ENCODE measurements around the gene FOXE3. TPM values are rescaled to one million over a fixed set of nuclear protein-coding genes. Genes with fewer than 3 reads are reported as not detected.
"Not testable (repeated sequence)": the region's sequence is repeated elsewhere in the genome, so short reads cannot be mapped to it uniquely, and the experiment has no call there.

Gene FOXE3
- total RNA-seq, 1 donor from 2014 or later, result not detected

DNA sequence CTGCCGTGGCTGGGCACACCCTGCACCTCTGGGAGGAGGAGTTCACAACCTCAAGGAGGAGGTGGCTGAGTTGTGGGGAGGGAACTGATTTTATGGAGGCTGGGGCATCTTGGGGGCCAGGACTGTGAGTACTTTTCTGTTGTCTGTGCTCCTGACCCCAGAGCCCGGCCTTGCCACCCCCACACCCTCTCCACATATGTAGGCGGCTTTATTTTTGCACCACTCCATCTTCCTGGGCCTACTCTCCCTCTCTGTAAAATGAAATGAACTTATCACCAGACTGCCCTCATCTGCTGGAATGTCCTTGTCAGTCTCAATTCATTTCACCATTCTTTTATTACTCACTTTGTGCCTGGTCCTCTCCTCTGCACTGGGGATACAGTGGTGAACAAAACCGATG lies 34.5 kb downstream of the FOXE3 start:
- no peak overlapping the region for H3K27ac ChIP-seq
- no peaks in the 10 kb centered on the region for H3K36me3 ChIP-seq
- H3K4me3 ChIP-seq, result no peak overlapping the region
- no peak for ATAC-seq
- H3K27me3 ChIP-seq (ENCODE audit: low read depth), result peaks cover 68% of the 10 kb centered on the region
- no peak for DNase-seq
- no peaks in the 10 kb centered on the region for H3K9me3 ChIP-seq
- TF ChIP-seq, protein P1, sequence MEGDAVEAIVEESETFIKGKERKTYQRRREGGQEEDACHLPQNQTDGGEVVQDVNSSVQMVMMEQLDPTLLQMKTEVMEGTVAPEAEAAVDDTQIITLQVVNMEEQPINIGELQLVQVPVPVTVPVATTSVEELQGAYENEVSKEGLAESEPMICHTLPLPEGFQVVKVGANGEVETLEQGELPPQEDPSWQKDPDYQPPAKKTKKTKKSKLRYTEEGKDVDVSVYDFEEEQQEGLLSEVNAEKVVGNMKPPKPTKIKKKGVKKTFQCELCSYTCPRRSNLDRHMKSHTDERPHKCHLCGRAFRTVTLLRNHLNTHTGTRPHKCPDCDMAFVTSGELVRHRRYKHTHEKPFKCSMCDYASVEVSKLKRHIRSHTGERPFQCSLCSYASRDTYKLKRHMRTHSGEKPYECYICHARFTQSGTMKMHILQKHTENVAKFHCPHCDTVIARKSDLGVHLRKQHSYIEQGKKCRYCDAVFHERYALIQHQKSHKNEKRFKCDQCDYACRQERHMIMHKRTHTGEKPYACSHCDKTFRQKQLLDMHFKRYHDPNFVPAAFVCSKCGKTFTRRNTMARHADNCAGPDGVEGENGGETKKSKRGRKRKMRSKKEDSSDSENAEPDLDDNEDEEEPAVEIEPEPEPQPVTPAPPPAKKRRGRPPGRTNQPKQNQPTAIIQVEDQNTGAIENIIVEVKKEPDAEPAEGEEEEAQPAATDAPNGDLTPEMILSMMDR (IDR thresholded peaks at IDR 0.05), result no peak
- H3K4me1 ChIP-seq, result no peaks in the 10 kb centered on the region
- intact Hi-C loops (cut with DNase I), result no loop called here

DNA sequence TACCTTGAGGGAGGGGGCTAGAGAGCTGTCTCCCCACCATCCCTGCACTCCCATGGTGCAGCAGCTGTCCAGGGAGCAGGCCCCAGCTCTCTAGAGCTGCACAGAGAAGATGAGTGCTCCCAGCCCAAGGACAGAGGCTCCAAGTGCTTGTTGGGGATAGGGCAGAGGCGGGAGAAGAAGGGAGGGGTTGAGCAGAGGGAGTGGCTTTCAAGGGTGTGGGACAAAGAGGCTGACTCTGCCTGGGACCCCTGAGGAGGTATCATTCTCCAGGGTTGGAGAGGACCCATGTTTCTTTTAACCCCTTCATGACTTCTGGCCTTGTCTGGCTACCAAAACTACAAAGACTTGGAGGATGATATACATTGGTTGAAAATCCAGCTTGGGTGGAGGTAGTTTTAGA lies 36.3 kb downstream of the FOXE3 start:
- ATAC-seq (no peak), DNase-seq (no peak)
- H3K36me3 ChIP-seq, result no peaks in the 10 kb centered on the region
- TF ChIP-seq, protein P1 (IDR thresholded peaks at IDR 0.05), result no peak
- intact Hi-C loops (cut with DNase I), result no loop called here
- H3K4me1 ChIP-seq, result no peaks in the 10 kb centered on the region
- H3K4me3 ChIP-seq, result no peak overlapping the region
- H3K27ac ChIP-seq, result no peak overlapping the region
- no peaks in the 10 kb centered on the region for H3K9me3 ChIP-seq
- H3K27me3 ChIP-seq (ENCODE audit: low read depth), result peaks cover 52% of the 10 kb centered on the region

DNA sequence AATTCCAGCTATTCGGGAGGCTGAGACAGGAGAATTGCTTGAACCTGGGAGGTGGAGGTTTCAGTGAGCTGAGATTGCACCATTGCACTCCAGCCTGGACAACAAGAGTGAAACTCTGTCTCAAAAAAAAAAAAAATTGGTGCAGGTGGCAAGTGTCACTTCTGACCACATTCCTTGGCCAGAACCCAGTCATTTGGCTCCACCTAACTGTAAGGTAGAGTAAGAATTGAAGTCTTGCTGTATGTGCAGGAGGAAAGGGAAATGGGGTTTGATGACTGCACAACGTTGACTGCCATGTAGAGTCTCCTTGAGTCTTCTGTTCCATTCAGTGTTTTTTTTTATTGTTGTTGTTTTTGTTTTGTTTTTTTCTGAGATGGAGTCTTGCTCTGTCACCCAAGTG lies 37.8 kb downstream of the FOXE3 start:
- DNase-seq; H3K4me3 ChIP-seq; intact Hi-C loops (cut with DNase I); H3K4me1 ChIP-seq; H3K27ac ChIP-seq; ATAC-seq; H3K36me3 ChIP-seq; H3K9me3 ChIP-seq: not testable (repeated sequence)
- peaks cover 48% of the 10 kb centered on the region for H3K27me3 ChIP-seq (ENCODE audit: low read depth)

DNA sequence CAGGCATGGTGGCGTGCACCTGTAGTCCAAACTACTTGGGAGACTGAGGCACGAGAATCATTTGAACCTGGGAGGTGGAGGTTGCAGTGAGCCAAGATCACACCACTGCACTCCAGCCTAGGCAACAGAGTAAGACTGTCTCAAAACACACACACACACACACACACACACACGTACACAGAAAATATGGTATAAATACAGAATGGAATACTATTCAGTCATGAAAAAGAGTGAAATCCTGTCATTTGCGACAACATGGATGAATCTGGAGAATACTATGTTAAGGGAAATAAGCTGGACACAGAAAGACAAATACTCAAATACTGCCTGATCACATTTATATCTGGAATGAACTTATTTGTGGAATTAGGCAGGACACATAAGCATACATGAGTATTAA lies 40.2 kb downstream of the FOXE3 start:
- TF ChIP-seq, protein P1 (IDR thresholded peaks at IDR 0.05), result no peak
- H3K27me3 ChIP-seq (ENCODE audit: low read depth), result peaks cover 48% of the 10 kb centered on the region
- DNase-seq, result no peak

DNA sequence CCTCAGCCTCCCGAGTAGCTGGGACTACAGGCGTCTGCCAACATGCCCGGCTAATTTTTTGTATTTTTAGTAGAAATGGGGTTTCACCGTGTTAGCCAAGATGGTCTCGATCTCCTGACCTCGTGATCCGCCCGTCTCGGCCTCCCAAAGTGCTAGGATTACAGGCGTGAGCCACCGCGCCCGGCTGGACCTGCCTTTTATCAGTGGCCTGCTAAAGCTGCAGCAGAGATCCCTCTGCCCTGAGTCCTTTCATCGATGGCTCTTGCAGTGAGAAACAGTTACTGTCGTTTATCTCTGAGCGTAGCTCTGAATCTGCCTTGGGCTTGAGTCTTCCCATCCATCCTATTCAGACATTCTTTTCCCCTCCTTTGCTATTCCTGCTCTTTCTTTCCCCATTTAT lies 41.5 kb downstream of the FOXE3 start:
- H3K9me3 ChIP-seq; DNase-seq; H3K27ac ChIP-seq; intact Hi-C loops (cut with DNase I); ATAC-seq; H3K36me3 ChIP-seq; H3K4me3 ChIP-seq; H3K4me1 ChIP-seq: not testable (repeated sequence)
- H3K27me3 ChIP-seq (ENCODE audit: low read depth), result peaks cover 50% of the 10 kb centered on the region

More for the DNA sequence above, 40.2 kb downstream of the FOXE3 start:
- Histone ChIP-seq H3K9me3 (no peaks in the 10 kb centered on the region), H3K4me1 (no peaks in the 10 kb centered on the region), H3K36me3 (no peaks in the 10 kb centered on the region), H3K4me3 (no peak overlapping the region), H3K27ac (no peak overlapping the region)
- ATAC-seq, result no peak
- intact Hi-C loops (cut with DNase I), result no loop called here

DNA sequence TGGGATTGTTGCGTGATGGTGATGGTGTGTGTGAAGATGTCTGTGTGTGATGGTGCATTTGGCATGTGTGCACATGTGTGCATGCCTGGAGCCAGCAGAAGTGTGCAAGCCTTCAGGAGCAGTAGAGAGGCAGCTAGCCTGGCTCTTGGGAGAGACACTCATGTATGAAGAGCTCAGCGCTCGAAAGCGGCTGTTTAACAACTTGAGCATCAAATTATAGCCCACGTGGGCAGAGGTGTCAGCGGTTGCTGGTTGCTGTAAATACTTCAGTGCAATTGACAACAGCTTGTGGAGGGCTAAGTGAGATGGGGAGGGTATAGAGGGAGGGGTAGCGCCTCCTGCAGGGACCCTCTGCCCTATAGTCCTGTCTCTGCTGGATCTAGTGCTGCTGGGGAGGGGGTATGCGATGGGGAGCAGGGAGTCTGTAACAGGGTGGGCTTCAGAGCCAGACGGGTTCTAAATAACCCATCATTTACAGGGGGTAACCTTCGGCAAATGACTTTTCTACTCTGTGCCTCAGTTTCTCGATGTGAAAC lies 43.2 kb downstream of the FOXE3 start:
- Histone ChIP-seq H3K9me3 (no peaks in the 10 kb centered on the region), H3K4me3 (no peak overlapping the region), H3K4me1 (no peaks in the 10 kb centered on the region), H3K27ac (no peak overlapping the region), H3K27me3 (ENCODE audit: low read depth) (peaks cover 57% of the 10 kb centered on the region), H3K36me3 (no peaks in the 10 kb centered on the region)
- DNase-seq, result no peak
- TF ChIP-seq, protein P1 (IDR thresholded peaks at IDR 0.05), result no peak
- intact Hi-C loops (cut with DNase I), result no loop called here
- ATAC-seq, result no peak

DNA sequence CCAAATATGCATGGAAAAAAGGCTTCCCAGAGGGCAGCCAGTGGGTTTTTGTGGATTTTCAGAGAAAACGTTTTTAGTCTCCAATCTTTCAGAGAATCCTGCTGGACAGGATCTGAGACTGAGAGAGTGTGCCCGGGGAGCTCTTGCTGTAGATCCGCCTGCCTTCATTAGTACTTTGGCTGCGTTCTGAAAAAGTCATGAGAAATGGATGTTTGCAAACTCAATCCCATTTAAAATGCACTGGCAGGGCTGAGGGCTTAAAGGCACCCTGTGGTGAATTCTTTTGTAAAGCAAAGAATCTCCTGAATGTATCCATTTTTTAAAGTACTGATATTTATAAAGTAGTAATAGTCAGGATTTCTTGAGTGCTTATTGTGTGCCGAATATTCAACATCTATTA lies 44.0 kb downstream of the FOXE3 start:
- TF ChIP-seq, protein P1 (IDR thresholded peaks at IDR 0.05), result no peak
- H3K9me3 ChIP-seq, result no peaks in the 10 kb centered on the region
- intact Hi-C loops (cut with DNase I), result no loop called here
- ATAC-seq (no peak), DNase-seq (no peak)
- H3K4me1 ChIP-seq, result no peaks in the 10 kb centered on the region
- no peaks in the 10 kb centered on the region for H3K36me3 ChIP-seq
- H3K4me3 ChIP-seq, result no peak overlapping the region
- no peak overlapping the region for H3K27ac ChIP-seq
- peaks cover 57% of the 10 kb centered on the region for H3K27me3 ChIP-seq (ENCODE audit: low read depth)

All from lower lobe of right lung (tissue), 2 donors.